GM10266 (cell line): ENCODE measurements around the gene LLGL2.

Experiments
- DNase-seq: peaks from one replicate; pipeline ENCODE4 v3.0.0; 2012; ENCODE audit errors: extremely low spot score
- CTCF ChIP-seq: IDR thresholded peaks from 2 replicates; pipeline ENCODE4 v1.5.1; 2012; ENCODE audit warnings: mild to moderate bottlenecking, low read depth; ENCODE audit not compliant: control insufficient read depth, insufficient read depth; ENCODE audit errors: missing control alignments

Gene LLGL2

GRCh38 chr17:75571197-75571884 lies 45.8 kb downstream of the LLGL2 start:
- no peak for TF ChIP-seq CTCF
- peak; percentile 91 for DNase-seq

GRCh38 chr17:75571885-75572215 lies 46.4 kb downstream of the LLGL2 start:
- no peak for DNase-seq
- TF ChIP-seq CTCF: no peak

GRCh38 chr17:75572713-75573539 lies 47.4 kb downstream of the LLGL2 start:
- DNase-seq: no peak
- TF ChIP-seq CTCF: no peak

- no peak for TF ChIP-seq CTCF
- no peak for DNase-seq
These were observed 48.1 kb downstream of the LLGL2 start for GRCh38 chr17:75573540-75573957.

- no peak for TF ChIP-seq CTCF
- DNase-seq: no peak
These were observed 48.5 kb downstream of the LLGL2 start for GRCh38 chr17:75573994-75574393.

- no peak for DNase-seq
- TF ChIP-seq CTCF: no peak
These were observed 49.0 kb downstream of the LLGL2 start for GRCh38 chr17:75574404-75575036.
